Kidney (tissue), 14 donors: Measurements from ENCODE around the gene SLF1. TPM values are rescaled to one million over a fixed set of nuclear protein-coding genes. Genes with fewer than 3 reads are reported as not detected.

Experiments used
- DNase-seq, 5 donors: peaks; one replicate each; pipeline ENCODE4 v3.0.0-alpha.2; 2013 to 2020
- FAIRE-seq: peaks from 2 replicates; lab custom pipeline; 2012; peaks lifted over from hg19 to GRCh38; lab: Jason Lieb, UNC
- H3K27ac ChIP-seq, 2 donors: one replicate each; pipeline ENCODE4 v1.7.0; 2013; ENCODE audit warnings: low read depth in 2 of 2, low read length in 2 of 2, inconsistent platforms in 1 of 2
- H3K27me3 ChIP-seq: one replicate; pipeline ENCODE4 v1.7.1; 2013; ENCODE audit warnings: low read length, inconsistent platforms; ENCODE audit not compliant: control insufficient read depth, insufficient read depth
- H3K36me3 ChIP-seq, 3 donors: one replicate each; pipeline versions ENCODE4 v1.7.0 to v1.7.1; 2013; ENCODE audit warnings: low read length in 3 of 3, control low read depth in 1 of 3, inconsistent platforms in 1 of 3; ENCODE audit not compliant: insufficient read depth in 3 of 3, control insufficient read depth in 2 of 3
- H3K4me1 ChIP-seq, 3 donors: one replicate each; pipeline versions ENCODE4 v1.7.0 to v1.7.1; 2013; ENCODE audit warnings: low read length in 3 of 3, inconsistent platforms in 1 of 3, low read depth in 1 of 3; ENCODE audit not compliant: control insufficient read depth in 2 of 3, insufficient read depth in 2 of 3
- H3K4me3 ChIP-seq, 3 donors: one replicate each; pipeline versions ENCODE4 v1.7.0 to v1.8.1; 2013; ENCODE audit warnings: low read length in 3 of 3, control low read depth in 1 of 3, inconsistent platforms in 1 of 3
- H3K9ac ChIP-seq, 3 donors: one replicate each; pipeline versions ENCODE4 v1.7.0 to v1.7.1; 2013; ENCODE audit warnings: low read length in 3 of 3, control low read depth in 1 of 3, inconsistent platforms in 1 of 3
- H3K9me3 ChIP-seq, 3 donors: one replicate each; pipeline versions ENCODE4 v1.7.0 to v1.7.1; 2013; ENCODE audit warnings: low read length in 3 of 3, control low read depth in 1 of 3, inconsistent platforms in 1 of 3; ENCODE audit not compliant: control insufficient read depth in 2 of 3, insufficient read depth in 1 of 3
- CTCF ChIP-seq: IDR thresholded peaks from 3 replicates; pipeline ENCODE4 v1.5.1; 2012; ENCODE audit warnings: mild to moderate bottlenecking, moderate library complexity, borderline replicate concordance; ENCODE audit not compliant: insufficient read depth; ENCODE audit errors: extremely low read depth
- intact Hi-C: fragments of 100-400 bp; cut with DNase I; formaldehyde crosslinking; loops from one replicate; pipeline ENCODE4 v1.11.1; 2022
- polyA plus RNA-seq: library from polyadenylated mRNA; stranded (reverse); fragments of 350-450 nt; fragmentation: Illumina TruSeq; extraction: RNeasy Lipid Tissue Mini Kit (QIAGEN cat#74804); gene quantifications from one replicate; pipeline ENCODE4 v1.2.3, GENCODE V29; 2014; ENCODE audit warnings: low read depth, low replicate concordance; ENCODE audit not compliant: insufficient read depth
- total RNA-seq: library from RNA; stranded (reverse); fragmentation: NEBNext Ultra II Directional; extraction: Animal tissue kit (Norgen Biotek cat#: 25700); gene quantifications from one replicate; pipeline ENCODE4 v1.2.1, GENCODE V29; 2021
- donor health status: control.
- donor health status: control.
- donor health status: control.
- donor health status: control.
- donor health status: control.
- donor health status: DM: yes; HTN: yes; CAD: no.
- donor health status: Normal renal cell carcinoma (clear cell type).

SLF1 gene
- total and polyA plus RNA-seq, 2 donors from 2014 or later, result 1.3 to 4.5 TPM

DNA sequence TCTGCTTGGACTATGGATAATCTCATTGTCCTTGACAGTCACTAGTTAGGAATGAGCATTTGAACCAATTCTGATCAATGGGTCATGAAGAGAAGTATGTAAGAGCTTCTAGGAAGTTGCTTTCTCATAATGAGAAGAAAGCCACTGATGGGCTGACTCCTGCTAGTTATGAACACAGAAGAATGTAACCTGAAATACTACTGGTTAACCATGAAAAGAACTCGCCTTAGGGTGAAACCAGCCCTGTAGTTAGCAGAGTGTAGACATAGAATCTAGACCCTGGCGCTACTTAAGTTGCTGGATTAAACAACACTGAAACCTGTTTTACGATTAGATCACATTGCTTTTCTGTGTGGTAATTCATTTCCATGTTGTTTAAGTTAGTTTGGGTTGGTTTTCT, 26.6 kb downstream of the SLF1 start:
- no peak for FAIRE-seq

DNA sequence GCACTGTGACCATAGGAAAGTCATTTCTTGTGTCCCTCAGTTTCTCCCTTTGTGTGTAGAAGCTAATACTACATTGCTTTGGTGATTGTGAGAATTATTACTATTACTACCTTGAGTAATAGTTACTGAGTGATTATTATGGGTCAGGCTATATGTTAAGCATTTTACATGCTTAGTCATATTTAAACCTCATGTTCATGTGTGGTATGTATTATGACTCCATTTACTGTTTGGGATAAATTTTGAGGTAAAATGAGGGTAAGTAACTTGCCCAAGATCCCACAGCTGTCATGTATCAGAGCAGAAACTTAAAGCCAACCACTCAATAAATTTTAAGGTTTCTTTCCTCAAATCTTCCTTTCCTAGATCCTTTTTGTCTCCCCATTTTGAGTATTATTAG, 28.3 kb downstream of the SLF1 start:
- Histone ChIP-seq H3K36me3 (no peaks in the 10 kb centered on the region), H3K4me3 (no peak overlapping the region), H3K4me1 (no peaks in the 10 kb centered on the region), H3K27me3 (no peaks in the 10 kb centered on the region), H3K9me3 (no peaks in the 10 kb centered on the region), H3K9ac (no peak overlapping the region), H3K27ac (no peak overlapping the region)
- no peak for TF ChIP-seq CTCF
- intact Hi-C loops, result no loop called here
- DNase-seq (no peak), FAIRE-seq (no peak)

More for the DNA sequence above, 26.6 kb downstream of the SLF1 start:
- Histone ChIP-seq H3K9ac (no peak overlapping the region), H3K36me3 (no peaks in the 10 kb centered on the region), H3K4me3 (no peak overlapping the region), H3K27ac (no peak overlapping the region), H3K4me1 (no peaks in the 10 kb centered on the region), H3K27me3 (no peaks in the 10 kb centered on the region), H3K9me3 (no peaks in the 10 kb centered on the region)
- intact Hi-C loops, result no loop called here
- DNase-seq, result no peak
- no peak for TF ChIP-seq CTCF

DNA sequence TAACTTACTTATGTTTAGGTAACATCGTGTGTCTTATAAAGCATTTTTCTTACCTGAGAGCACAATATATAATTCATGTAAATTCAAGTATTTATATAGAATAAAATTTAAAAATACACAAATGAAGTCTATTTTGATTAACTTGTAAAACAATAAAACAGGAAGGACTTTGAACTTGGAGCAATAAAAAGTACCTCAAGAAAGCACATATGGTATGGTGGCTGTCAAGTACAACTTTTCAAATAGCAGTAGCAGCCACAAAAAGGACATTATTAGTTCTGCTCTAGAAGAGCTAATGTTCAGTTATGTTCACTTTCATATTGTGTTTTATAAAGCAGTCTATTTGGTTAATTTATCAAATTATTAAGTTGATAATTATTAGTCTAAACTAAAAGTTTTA, 31.4 kb downstream of the SLF1 start:
- H3K9me3 ChIP-seq, result peaks cover 0 to under 1% (median 0%) of the 10 kb centered on the region in 3 donors
- intact Hi-C loops, result no loop called here
- FAIRE-seq, result peak; percentile 41
- no peaks in the 10 kb centered on the region for H3K27me3 ChIP-seq
- H3K9ac ChIP-seq, result no peak overlapping the region
- no peak for TF ChIP-seq CTCF
- H3K4me1 ChIP-seq, result no peaks in the 10 kb centered on the region
- no peak for DNase-seq
- H3K36me3 ChIP-seq, result no peaks in the 10 kb centered on the region
- no peak overlapping the region for H3K27ac ChIP-seq
- H3K4me3 ChIP-seq, result no peak overlapping the region

DNA sequence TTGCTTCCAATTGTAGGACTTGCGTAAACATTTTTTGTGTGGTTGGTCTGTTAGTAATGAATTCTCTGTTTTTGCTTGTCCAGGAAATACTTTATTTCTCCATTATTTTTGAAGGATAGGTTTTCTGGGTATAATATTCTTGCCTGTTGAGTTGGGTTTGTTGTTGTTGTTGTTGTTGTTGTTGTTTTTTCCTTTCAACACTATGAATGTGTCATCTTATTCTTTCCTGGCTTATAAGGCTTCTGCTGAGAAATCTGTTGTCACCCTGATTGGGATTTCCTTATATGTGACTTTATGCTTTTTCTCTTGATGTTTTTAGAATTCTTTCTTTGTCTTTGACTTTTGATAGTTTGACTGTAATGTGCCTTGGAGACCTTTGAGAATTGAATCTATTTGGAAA, 39.8 kb downstream of the SLF1 start:
- Histone ChIP-seq H3K4me1 (no peaks in the 10 kb centered on the region), H3K27ac (no peak overlapping the region), H3K27me3 (no peaks in the 10 kb centered on the region), H3K4me3 (no peak overlapping the region), H3K9ac (no peak overlapping the region), H3K36me3 (no peaks in the 10 kb centered on the region), H3K9me3 (peaks cover 0 to 17% (median 2%) of the 10 kb centered on the region in 3 donors)
- DNase-seq, result no peak
- no peak for TF ChIP-seq CTCF
- no peak for FAIRE-seq
- intact Hi-C loops, result no loop called here
